Kidney tubule cell (primary cell): Measurements from ENCODE around the gene DLEC1.
"Not testable (repeated sequence)": the region's sequence is repeated elsewhere in the genome, so short reads cannot be mapped to it uniquely, and the experiment has no call there.

Source experiments
- DNase-seq: peaks from one replicate; pipeline ENCODE4 v3.0.0-alpha.2; 2018; ENCODE audit warnings: low spot score

DLEC1 gene

DNA sequence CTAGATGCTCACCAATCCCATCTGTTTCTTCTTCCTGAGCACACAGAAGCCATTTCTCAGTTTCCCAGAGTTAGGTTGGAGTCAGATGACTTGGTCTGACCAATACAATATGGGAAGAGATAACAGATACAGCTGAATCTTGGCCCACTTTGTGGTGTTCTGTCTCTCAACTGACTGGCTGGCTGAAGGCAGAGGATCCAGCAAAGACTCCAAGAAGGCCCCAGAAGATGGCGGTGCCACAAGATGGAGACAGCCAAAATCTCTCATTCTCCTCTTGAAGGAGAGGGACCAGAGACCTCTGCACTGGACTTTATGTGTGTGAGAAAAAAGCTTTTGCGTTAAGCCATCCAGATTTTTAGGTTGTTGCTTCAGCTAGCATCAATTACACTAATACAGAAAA is 118.1 kb downstream of the DLEC1 start:
- DNase-seq: no peak

DNA sequence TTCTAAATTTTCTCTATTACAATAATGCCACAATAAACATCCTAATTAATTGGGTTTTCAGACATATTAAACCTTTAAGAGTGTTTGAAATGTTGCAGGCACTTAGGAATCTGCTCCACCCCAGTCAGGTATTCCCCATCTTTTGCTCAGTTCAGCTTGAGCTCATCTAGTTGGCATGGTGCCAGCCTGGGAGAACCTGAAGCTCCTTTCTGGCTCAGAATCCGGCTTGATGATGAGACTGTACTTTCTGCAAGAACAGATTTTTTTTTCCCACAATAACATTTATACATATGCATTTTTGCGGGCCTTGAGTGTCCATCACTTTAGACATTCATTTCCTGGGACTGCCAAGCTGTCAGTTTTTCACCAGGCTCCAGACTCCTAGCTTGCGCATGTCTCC is 118.6 kb downstream of the DLEC1 start:
- peak; percentile 80 for DNase-seq

DNA sequence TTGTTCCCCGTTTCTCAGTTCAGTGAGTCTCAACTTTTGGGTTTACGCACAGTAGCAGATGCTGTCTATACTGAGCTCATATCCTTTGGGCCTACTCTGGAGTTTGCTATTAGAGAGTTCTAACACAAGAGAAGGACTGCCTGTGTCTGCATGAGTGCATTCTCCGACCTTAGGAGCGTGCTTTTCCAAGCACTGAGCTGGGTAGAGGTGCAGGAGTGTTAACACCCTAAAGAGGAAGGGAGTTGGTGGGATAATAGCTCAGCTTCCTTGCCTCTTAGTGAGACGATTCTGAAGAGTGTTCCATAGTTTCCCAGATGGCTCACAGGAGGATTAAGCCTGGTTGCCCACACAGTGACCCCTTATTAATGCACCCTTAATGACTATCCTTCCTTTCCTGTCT is 119.5 kb downstream of the DLEC1 start:
- no peak for DNase-seq

DNA sequence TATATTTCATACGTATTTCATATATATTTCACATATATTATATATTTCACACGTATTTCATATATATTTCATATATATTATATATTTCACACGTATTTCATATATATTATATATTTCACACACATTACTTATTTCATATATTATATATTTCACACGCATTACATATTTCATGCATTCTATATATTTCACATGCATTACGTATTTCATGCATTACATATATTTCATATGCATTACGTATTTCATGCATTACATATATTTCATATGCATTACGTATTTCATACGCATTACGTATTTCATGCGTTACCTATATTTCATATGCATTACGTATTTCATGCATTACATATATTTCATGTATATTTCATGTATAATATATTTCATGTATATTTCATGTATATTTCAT is 121.7 kb downstream of the DLEC1 start:
- not testable (repeated sequence) for DNase-seq

DNA sequence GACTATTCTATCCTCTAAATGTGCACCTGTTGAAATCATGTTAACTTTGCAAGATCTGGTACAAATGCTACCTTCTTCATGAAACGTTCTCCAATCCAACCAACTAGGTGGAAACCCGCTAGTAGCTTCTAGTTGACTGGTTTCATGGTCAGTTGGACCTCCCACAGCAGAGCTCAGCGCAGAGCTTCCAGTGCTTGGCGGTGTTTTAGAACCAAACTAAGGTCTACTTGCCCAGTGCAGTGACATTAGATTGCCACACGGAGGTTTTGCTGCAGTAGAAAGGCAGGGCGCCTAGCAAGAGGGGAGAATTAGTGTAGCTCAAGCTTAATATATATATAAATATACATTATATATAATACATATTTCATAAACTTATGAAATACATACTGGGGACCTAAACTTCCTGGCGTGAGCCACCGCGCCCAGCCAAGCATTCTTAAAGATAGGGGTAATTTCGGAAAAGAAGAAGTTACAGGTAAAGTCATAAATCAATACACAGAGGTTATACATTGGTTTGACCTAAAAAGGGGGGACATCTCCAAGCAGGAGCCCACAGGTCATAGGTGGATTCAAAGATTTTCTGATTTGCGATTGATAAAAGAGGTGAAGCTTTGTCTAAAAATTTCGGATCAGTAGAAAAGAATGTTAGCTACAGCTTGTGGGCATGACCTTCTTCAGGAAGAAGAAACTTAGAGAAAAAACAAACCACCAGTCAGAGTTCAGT is 124.3 kb downstream of the DLEC1 start:
- DNase-seq: peak; percentile 25

DNA sequence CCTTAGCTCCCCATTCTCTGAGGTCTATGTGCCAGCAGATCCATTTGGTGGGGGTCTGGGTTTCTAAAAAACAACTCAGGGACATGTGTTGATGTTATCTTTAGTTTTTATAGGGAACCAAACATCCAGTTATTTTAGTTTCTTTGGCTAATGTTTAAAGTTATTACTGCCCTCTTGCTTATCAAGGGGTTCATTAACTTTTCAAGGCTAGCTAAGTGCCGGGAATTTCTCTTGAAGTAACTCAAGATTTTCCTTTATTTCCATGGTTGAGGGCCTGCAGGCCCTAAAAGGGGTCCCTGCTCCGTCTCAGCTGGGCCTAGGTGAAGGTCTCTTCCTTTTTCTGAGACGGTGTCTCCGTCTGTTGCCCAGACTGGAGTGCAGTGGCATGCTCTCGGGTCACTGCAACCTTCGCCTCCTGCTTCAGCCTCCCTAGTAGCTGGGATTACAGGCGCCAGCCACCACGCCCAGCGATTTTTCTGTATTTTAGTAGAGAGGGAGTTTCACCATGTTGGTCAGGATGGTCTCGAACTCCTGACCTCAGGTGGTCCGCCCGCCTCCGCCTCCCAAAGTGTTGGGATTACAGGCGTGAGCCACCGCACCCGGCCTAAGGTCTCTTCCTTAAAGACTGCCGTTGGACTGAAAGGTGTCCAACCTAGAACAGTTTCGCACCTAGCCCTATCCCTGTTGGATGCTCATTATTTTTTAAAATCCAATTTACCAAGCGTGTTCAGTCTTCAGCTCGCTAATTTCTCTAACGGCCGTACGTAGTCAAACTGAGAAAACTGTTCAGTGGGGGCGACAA is 125.0 kb downstream of the DLEC1 start:
- no peak for DNase-seq

DNA sequence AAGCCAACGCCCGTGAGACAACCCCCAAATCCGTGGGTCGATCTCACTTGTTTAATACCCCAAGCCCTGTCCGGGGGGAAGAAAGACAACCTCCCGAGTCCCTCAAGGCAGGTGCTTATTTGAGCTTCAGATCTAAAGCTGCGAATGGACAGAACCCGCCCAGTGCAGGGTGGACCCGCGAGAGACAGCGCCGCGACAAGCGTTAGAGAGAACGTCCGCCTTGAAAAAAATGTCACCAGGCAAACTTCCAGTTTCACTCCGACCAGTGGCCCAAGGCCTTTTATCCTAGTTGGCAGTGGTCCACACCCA is 125.6 kb downstream of the DLEC1 start:
- no peak for DNase-seq

DNA sequence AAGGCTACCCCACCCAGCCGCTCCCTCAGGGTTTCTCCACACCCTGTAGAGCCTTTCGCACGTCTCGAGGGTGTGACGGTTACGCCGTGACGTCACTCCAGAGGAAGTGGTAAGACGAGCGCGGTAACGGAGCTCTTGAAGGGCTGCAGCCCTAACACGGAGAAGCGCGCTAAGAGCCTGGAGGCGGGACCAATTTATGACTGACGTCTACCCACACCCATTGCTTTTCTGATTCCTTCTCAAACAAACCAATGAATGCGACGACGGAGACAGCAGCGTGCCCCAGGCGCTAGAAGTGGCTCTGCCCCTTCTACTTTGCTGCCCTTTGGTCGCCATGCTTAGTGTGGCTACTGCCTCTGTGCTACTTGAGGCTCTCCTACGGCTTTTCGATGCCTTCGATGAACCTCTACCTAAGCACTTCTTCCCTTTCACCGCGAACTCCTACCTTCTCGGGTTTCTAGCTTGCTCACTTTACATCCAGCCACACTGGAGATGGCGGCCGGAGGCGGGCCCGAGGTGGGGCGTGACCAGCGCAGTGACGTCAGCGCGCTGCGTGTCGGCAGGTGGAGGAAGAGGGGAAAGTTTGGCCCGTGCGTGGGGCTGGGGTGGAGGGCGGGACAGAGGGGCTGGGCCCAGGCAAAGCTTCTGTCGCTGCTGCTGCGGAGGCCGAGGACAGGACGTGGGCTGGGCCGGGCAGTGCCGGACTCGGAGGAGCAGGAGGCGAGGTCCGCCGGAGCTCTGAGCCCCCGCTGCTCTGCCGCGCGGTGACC is 126.1 kb downstream of the DLEC1 start, which contains the start of gene OXSR1:
OXSR1 (plus strand) TSS at position 586 of the 770 bp plus-strand sequence. CDS start 340 bp downstream, outside the sequence.
- peak; percentile 100 for DNase-seq

DNA sequence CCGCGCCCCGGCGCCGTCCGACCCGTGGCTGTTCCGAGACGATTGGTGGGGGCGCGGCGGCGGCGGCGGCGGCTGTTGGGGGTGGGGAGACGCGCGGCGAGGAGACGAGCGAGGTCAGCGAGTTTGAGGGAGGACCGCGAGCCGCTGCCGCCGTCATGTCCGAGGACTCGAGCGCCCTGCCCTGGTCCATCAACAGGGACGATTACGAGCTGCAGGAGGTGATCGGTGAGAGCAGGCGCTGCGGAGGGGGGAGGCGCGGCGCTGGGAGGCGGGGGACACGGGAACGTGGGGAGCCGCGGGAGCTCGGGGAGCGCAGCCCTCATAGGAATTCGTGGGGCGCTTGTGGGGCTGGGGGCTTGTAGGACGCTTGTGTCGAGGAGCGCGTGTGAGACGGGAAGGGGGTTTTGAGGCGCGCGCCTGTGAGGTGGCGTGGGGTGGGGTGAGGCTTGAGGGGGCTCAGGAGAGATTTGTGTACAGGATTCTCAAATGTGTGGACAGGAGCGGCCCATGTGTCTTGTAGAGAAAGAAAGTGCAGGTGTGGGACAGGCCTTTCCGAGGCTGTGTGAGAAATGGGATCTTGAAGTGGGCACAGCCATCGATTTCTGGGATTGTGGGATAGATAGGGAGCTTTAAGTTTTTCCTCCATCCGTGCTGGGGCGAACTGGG is 126.8 kb downstream of the DLEC1 start:
- peak; percentile 25 for DNase-seq

DNA sequence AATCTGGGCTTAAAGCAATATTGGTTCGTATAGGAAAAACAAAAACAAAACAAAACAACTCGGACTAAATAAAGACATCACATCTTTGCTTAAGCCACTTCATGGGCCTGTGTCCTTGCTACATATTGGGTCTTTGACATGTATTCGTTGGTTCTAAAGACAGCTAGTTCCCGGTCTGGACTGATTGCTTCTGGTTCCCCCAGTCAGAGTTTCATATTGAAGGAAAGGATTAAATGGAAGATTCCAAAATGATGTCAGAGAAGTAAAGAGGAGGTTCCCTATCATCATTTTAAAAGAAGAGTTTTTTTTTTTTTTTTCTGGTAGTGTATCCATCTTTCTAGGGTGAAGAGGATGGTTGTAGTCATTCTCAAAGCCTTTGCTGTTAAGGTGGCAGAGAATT is 128.6 kb downstream of the DLEC1 start:
- DNase-seq: no peak

DNA sequence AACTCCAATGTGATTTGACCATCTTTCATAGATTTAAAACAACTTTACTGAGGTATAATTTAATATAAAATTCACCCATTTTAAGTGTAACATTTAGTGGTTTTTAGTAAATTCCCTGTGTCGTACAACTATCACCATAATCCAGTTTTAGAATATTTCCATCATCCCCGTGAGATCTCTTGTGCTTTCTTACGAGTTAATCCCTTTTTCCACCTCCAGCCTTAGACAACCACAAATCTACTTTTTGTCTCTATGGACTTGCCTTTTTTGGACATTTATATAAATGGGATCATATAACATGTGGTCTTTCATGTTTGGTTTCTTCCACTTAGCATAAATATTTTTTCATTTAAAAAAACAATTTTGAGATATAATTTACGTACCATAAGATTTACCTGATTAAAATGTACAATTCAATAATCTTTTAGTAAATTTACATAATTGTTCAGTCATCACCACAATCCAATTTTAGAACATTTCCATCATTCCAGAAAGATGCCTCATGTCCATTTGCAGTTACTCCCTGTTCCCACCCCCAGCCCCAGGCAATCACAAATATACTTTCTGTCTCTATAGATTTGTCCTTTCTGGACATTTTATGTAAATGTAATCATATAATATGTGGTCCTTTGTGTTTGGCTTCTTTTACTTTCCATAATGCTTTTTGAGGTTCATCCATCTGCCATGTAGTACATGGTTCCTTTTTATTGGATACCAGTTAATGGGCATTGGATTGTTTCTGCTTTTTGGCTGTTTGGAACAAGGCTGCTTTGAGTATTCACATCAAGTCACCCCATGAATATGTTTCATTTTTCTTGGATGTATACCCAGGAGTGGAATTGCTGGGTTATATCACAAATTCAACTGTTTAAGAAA is 129.4 kb downstream of the DLEC1 start:
- DNase-seq: peak; percentile 37

DNA sequence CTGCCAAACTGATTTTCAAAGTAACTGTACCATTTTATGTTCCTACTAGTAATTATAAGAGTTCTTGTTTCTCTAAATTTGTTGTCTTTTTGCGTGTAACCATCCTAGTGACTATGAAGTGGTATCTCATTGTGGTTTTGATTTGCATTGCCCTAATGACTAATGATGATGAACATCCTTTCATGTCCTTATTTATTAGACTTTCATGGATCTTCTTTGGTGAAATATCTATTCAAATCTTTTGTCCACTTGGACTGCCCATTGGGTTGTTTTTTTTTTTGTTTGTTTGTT is 130.0 kb downstream of the DLEC1 start:
- peak; percentile 39 for DNase-seq

DNA sequence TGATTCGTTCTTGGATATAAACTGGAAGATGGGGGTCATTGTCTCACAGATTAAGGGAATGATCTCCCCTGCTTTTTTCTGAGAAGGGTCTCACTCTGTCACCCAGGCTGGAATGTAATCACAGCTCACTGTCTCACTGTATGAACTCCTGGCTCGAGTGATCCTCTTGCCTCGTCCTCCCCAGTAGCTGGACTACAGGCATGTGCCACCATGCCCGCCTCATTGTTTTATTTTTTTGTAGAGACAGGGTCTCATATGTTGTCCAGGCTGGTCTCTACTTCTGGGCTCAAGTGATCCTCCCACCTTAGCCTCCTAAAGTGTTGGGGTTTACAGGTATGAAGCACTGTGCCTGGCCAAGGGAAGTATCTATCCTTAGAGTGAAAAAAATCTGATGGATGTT is 131.7 kb downstream of the DLEC1 start:
- no peak for DNase-seq

DNA sequence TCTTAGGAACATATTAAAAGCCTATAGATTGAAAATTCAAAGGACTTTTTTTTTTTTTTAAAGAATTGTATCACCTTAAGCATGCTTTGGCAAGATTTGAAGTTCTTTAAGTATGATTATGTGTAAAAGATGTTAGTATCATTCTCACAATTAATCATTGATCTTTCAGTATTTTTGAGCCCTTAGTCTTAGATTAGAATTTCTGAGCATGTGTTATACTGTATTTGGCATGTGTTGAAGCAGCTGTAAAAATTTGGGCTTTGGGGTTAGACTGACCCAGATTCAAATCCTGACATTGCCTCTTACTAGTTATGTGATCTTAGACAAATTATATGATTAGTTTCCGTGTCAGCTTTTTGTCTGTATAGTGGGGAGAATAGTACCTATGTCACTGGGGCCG is 132.6 kb downstream of the DLEC1 start:
- no peak for DNase-seq
